Fibroblast of mammary gland (primary cell): ENCODE results near the gene CYBA.
"Not testable (repeated sequence)": the region's sequence is repeated elsewhere in the genome, so short reads cannot be mapped to it uniquely, and the experiment has no call there.

Source experiments
- DNase-seq: peaks from one replicate; pipeline ENCODE4 v3.0.0-alpha.2; 2010; ENCODE audit warnings: low read depth
- H3K4me3 ChIP-seq: 2 replicates; pipeline ENCODE4 v1.5.1; 2011; ENCODE audit warnings: low read depth, mild to moderate bottlenecking, low read length, moderate library complexity; ENCODE audit not compliant: control insufficient read depth
- CTCF ChIP-seq: conservative IDR thresholded peaks from 2 replicates; pipeline ENCODE4 v1.5.1; 2011; ENCODE audit warnings: low read depth, low read length, inconsistent platforms; ENCODE audit not compliant: control insufficient read depth, insufficient read depth

The CYBA gene

GRCh38 chr16:88671806-88672205 is 21.0 kb upstream of the CYBA start:
- DNase-seq = no peak
- no peak overlapping the region for H3K4me3 ChIP-seq
- no peak for TF ChIP-seq CTCF

- no peak for TF ChIP-seq CTCF
- no peak overlapping the region for H3K4me3 ChIP-seq
- DNase-seq = peak; percentile 80
Measured at GRCh38 chr16:88669980-88670379, 19.1 kb upstream of the CYBA start.

- not testable (repeated sequence) for H3K4me3 ChIP-seq, DNase-seq
Measured at GRCh38 chr16:88669493-88669892, 18.6 kb upstream of the CYBA start.

- TF ChIP-seq CTCF = no peak
- DNase-seq = no peak
- no peak overlapping the region for H3K4me3 ChIP-seq
Measured at GRCh38 chr16:88667461-88667860, 16.6 kb upstream of the CYBA start.

GRCh38 chr16:88665570-88665969 is 14.7 kb upstream of the CYBA start:
- no peak overlapping the region for H3K4me3 ChIP-seq
- no peak for DNase-seq
- TF ChIP-seq CTCF = no peak

GRCh38 chr16:88665148-88665547 is 14.3 kb upstream of the CYBA start:
- TF ChIP-seq CTCF = no peak
- H3K4me3 ChIP-seq = no peak overlapping the region
- peak; percentile 41 for DNase-seq

- DNase-seq = peak; percentile 97
- TF ChIP-seq CTCF = no peak
- peak within 1 kb of the TSS; percentile 86 for H3K4me3 ChIP-seq
Measured at GRCh38 chr16:88662843-88663606, 12.2 kb upstream of the CYBA start, which contains the start of gene MVD. Gene MVD, minus strand, starts transcription at chr16:88663091. Its CDS starts 11 bp downstream, at chr16:88663080.
